ENCODE results near the gene PRKG1.

DNA sequence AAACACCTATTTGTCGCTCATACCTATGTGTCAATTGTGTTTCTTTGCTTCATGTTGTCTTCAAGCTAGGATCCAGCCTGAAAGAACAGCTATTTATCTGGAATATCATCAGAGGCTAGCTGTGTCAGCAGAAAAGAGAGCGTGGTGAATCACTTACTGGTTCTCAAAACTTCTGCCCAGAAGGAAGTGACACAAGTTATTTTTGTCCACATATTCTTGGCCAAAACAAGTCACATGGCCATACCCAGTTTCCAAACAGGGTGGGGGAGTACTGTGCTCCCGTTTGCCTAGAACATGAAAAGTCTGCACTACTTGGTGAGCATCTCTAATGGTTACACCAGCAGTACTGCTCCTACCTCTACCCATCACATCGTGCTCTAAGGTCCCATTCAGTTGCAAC lies 786.0 kb downstream of the PRKG1 start:
- no peak for TF ChIP-seq CTCF (conservative IDR thresholded peaks at IDR 0.05; ENCODE audit: low read depth, low read length)
- no peak for TF ChIP-seq RAD21 (IDR thresholded peaks at IDR 0.05; ENCODE audit: low read length)
